GM12891 (cell line): ENCODE measurements around the gene FUT9.

Source experiments
- PAX5 ChIP-seq: IDR thresholded peaks from 2 replicates; pipeline ENCODE4 v1.6.1; 2011; ENCODE audit warnings: low read length, moderate library complexity, mild to moderate bottlenecking; ENCODE audit not compliant: insufficient read depth, severe bottlenecking
- POLR2A ChIP-seq: IDR thresholded peaks from 2 replicates; pipeline ENCODE4 v1.6.1; 2011; ENCODE audit warnings: low read depth, low read length, control low read depth
- POLR2AphosphoS5 ChIP-seq: IDR thresholded peaks from 2 replicates; pipeline ENCODE4 v1.6.1; 2011; ENCODE audit warnings: low read depth, low read length, control low read depth
- POU2F2 ChIP-seq: IDR thresholded peaks from 2 replicates; pipeline ENCODE4 v1.6.1; 2011; ENCODE audit warnings: low read depth, mild to moderate bottlenecking, control low read depth, low read length, moderate library complexity
- TAF1 ChIP-seq: IDR thresholded peaks from 2 replicates; pipeline ENCODE4 v1.6.1; 2011; ENCODE audit warnings: low read depth, low read length, control low read depth

DNA sequence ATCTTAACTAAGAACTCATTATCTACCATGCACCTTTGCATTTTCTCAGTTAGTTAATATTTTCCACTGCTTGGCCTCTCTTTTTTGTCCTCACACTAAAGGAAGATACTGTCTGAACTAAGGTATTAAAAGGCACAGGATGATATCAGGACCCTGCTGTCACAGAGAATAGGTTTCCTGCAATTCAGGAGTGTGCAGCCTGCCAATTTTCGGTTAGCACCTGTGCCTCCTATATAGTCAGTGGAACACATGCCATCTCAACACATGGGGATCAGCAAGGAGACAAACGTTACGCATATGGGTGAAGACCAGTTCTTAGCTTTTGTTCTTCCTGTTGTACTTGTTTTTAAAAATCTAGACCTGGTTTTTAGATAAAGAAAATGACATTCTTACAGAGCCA is 71.0 kb downstream of the FUT9 start:
- TF ChIP-seq POU2F2 (no peak), POLR2AphosphoS5 (no peak), POLR2A (no peak), PAX5 (no peak), TAF1 (no peak)
